ENCODE data around the gene RAPSN.

The RAPSN gene

GRCh38 chr11:47443028-47443700 lies 5.8 kb downstream of the RAPSN start:
- TF ChIP-seq CTCF (IDR thresholded peaks at IDR 0.05; ENCODE audit: insufficient read depth, low read length, poor library complexity, severe bottlenecking) = no peak
- Histone ChIP-seq H3K36me3 (ENCODE audit: control insufficient read depth, insufficient read depth, low read length) (no peaks in the 10 kb centered on the region), H3K27me3 (replicated peaks; ENCODE audit: control insufficient read depth, insufficient read depth, low read length) (no peaks in the 10 kb centered on the region), H3K4me3 (replicated peaks; ENCODE audit: low read depth, low read length) (no peak overlapping the region)
- no peak for DNase-seq (ENCODE audit: extremely low read depth, insufficient read length)

DNA sequence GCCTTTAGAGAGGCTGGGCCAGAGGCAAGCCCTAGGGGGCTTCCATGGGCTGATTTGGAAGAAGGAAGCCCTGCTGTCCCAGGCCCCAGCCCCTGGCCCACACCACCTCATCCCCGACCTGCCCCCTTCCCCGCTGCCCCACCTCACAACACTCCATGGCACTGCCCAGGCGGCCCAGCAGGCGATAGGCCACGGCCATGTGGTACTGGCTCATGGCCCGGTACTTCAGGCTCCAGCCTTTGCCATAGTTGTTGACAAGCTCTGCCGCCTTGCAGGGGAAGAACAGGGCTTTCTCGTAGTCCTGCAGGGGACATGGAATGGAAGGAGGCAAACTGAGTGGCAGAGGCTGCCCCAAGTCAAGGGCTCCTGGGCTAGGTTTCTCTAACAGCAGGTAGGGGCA lies 6.4 kb downstream of the RAPSN start:
- Histone ChIP-seq H3K4me3 (replicated peaks; ENCODE audit: low read depth, low read length) (no peak overlapping the region), H3K36me3 (ENCODE audit: control insufficient read depth, insufficient read depth, low read length) (no peaks in the 10 kb centered on the region), H3K27me3 (replicated peaks; ENCODE audit: control insufficient read depth, insufficient read depth, low read length) (no peaks in the 10 kb centered on the region)
- no peak for DNase-seq (ENCODE audit: extremely low read depth, insufficient read length)
- no peak for TF ChIP-seq CTCF (IDR thresholded peaks at IDR 0.05; ENCODE audit: insufficient read depth, low read length, poor library complexity, severe bottlenecking)

GRCh38 chr11:47441421-47441820 lies 7.5 kb downstream of the RAPSN start:
- no peak for DNase-seq (ENCODE audit: extremely low read depth, insufficient read length)
- no peak for TF ChIP-seq CTCF (IDR thresholded peaks at IDR 0.05; ENCODE audit: insufficient read depth, low read length, poor library complexity, severe bottlenecking)
- Histone ChIP-seq H3K27me3 (replicated peaks; ENCODE audit: control insufficient read depth, insufficient read depth, low read length) (no peaks in the 10 kb centered on the region), H3K36me3 (ENCODE audit: control insufficient read depth, insufficient read depth, low read length) (no peaks in the 10 kb centered on the region), H3K4me3 (replicated peaks; ENCODE audit: low read depth, low read length) (no peak overlapping the region)

- H3K36me3 ChIP-seq (ENCODE audit: control insufficient read depth, insufficient read depth, low read length) = no peaks in the 10 kb centered on the region
- H3K4me3 ChIP-seq (replicated peaks; ENCODE audit: low read depth, low read length) = no peak overlapping the region
- TF ChIP-seq CTCF (IDR thresholded peaks at IDR 0.05; ENCODE audit: insufficient read depth, low read length, poor library complexity, severe bottlenecking) = no peak
- no peak for DNase-seq (ENCODE audit: extremely low read depth, insufficient read length)
- no peaks in the 10 kb centered on the region for H3K27me3 ChIP-seq (replicated peaks; ENCODE audit: control insufficient read depth, insufficient read depth, low read length)
These were observed 8.9 kb downstream of the RAPSN start for GRCh38 chr11:47440054-47440476.

DNA sequence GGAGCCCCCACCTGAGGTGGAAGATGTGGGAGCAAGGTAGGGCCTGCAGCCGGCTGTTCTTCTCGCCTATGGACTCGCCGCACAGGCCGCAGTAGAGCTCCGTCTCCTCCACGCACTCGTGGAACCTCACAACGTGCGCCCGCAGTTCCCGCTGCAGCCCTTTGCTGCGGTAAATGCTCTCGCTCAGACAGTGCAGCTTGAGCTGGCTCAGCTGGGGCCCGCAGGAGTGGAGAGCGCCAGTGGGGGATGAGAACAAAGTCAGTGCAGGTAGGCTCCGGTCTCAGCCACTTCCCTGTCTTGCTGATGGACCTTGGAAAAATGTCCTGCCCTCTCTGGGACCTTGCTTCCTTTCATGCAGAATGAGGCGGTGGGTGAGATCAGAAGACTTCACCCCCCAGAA lies 10.2 kb downstream of the RAPSN start:
- DNase-seq (ENCODE audit: extremely low read depth, insufficient read length) = no peak
- H3K27me3 ChIP-seq (replicated peaks; ENCODE audit: control insufficient read depth, insufficient read depth, low read length) = no peaks in the 10 kb centered on the region
- no peaks in the 10 kb centered on the region for H3K36me3 ChIP-seq (ENCODE audit: control insufficient read depth, insufficient read depth, low read length)
- TF ChIP-seq CTCF (IDR thresholded peaks at IDR 0.05; ENCODE audit: insufficient read depth, low read length, poor library complexity, severe bottlenecking) = no peak
- no peak overlapping the region for H3K4me3 ChIP-seq (replicated peaks; ENCODE audit: low read depth, low read length)

Measured in GM06990 (cell line).